Ishikawa (cell line): ENCODE data around the gene MERTK.

Source experiments
- EP300 ChIP-seq: IDR thresholded peaks from 2 replicates; pipeline ENCODE4 v1.6.1; 2012; ENCODE audit warnings: borderline replicate concordance
- FOXM1 ChIP-seq: IDR thresholded peaks from 2 replicates; pipeline ENCODE4 v1.6.1; 2012; ENCODE audit warnings: low read depth, borderline replicate concordance
- RAD21 ChIP-seq: IDR thresholded peaks from 2 replicates; pipeline ENCODE4 v1.6.1; 2012; ENCODE audit warnings: low read depth
- REST ChIP-seq: IDR thresholded peaks from 2 replicates; pipeline ENCODE4 v1.6.1; 2012; ENCODE audit warnings: low read depth, mild to moderate bottlenecking
- TCF12 ChIP-seq: IDR thresholded peaks from 2 replicates; pipeline ENCODE4 v1.6.1; 2012; ENCODE audit warnings: low read depth
- TEAD4 ChIP-seq: IDR thresholded peaks from 2 replicates; pipeline ENCODE4 v1.6.1; 2012
- YY1 ChIP-seq: IDR thresholded peaks from 2 replicates; pipeline ENCODE4 v1.6.1; 2012; ENCODE audit warnings: low read depth
- TF ChIP-seq, protein P1 (sequence below): IDR thresholded peaks from 2 replicates; pipeline ENCODE4 v1.6.1; 2012
- TF ChIP-seq, protein P2 (sequence below): IDR thresholded peaks from 2 replicates; pipeline ENCODE4 v1.6.1; 2012

- TF ChIP-seq EP300: no peak
- no peak for TF ChIP-seq REST
- TF ChIP-seq RAD21: no peak
- TF ChIP-seq, protein P1, sequence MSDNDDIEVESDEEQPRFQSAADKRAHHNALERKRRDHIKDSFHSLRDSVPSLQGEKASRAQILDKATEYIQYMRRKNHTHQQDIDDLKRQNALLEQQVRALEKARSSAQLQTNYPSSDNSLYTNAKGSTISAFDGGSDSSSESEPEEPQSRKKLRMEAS: no peak
- TF ChIP-seq, protein P2, sequence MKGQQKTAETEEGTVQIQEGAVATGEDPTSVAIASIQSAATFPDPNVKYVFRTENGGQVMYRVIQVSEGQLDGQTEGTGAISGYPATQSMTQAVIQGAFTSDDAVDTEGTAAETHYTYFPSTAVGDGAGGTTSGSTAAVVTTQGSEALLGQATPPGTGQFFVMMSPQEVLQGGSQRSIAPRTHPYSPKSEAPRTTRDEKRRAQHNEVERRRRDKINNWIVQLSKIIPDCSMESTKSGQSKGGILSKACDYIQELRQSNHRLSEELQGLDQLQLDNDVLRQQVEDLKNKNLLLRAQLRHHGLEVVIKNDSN: no peak
- no peak for TF ChIP-seq YY1
- TF ChIP-seq FOXM1: no peak
- no peak for TF ChIP-seq TEAD4
- no peak for TF ChIP-seq TCF12
Measured at GRCh38 chr2:111994042-111994441, 95.6 kb downstream of the MERTK start.
